Heart left ventricle (tissue), 16 donors: ENCODE data around the gene CAPN7. TPM values are rescaled to one million over a fixed set of nuclear protein-coding genes. Genes with fewer than 3 reads are reported as not detected.

ENCODE experiments used
- ATAC-seq, 4 donors: fragments of 200-7000 bp; cut with Tn5 transposase; one replicate each; pipeline ENCODE4 v1.9.1; 2020 to 2022; ENCODE audit warnings: moderate library complexity in 4 of 4, mild to moderate bottlenecking in 3 of 4, moderate number of reproducible peaks in 1 of 4
- DNase-seq, 5 donors: peaks; one replicate each; pipeline ENCODE4 v3.0.0-alpha.2; 2020
- H3K27ac ChIP-seq, 12 donors: fragments of 200-600 bp; sonication (generic) in 4 of 12; one replicate each; pipeline versions ENCODE4 v1.5.0 to v1.8.0; 2016 to 2022; ENCODE audit warnings: mild to moderate bottlenecking in 2 of 12
- H3K27me3 ChIP-seq, 9 donors: fragments of 200-600 bp; sonication (generic) in 2 of 9; one replicate each; pipeline versions ENCODE4 v1.5.1 to v1.8.0; 2016 to 2022; ENCODE audit warnings: mild to moderate bottlenecking in 3 of 9
- H3K36me3 ChIP-seq, 9 donors: fragments of 200-600 bp; sonication (generic) in 2 of 9; one replicate each; pipeline versions ENCODE4 v1.5.0 to v1.8.0; 2018 to 2022; ENCODE audit warnings: mild to moderate bottlenecking in 2 of 9
- H3K4me1 ChIP-seq, 12 donors: fragments of 200-600 bp; sonication (generic) in 4 of 12; one replicate each; pipeline versions ENCODE4 v1.5.0 to v1.8.0; 2016 to 2022; ENCODE audit warnings: mild to moderate bottlenecking in 3 of 12
- H3K4me3 ChIP-seq, 12 donors: fragments of 200-600 bp; sonication (generic) in 4 of 12; one replicate each; pipeline versions ENCODE4 v1.5.0 to v1.8.0; 2017 to 2022; ENCODE audit warnings: mild to moderate bottlenecking in 9 of 12, moderate library complexity in 4 of 12
- H3K9me3 ChIP-seq, 12 donors: fragments of 200-600 bp; sonication (generic) in 4 of 12; one replicate each; pipeline versions ENCODE4 v1.5.0 to v1.8.0; 2016 to 2022; ENCODE audit warnings: mild to moderate bottlenecking in 1 of 12
- POLR2A ChIP-seq, 2 donors: fragments of 450-650 bp; IDR thresholded peaks; one replicate each; pipeline ENCODE4 v1.6.1; 2017; ENCODE audit warnings: antibody characterized with exemption in 2 of 2, mild to moderate bottlenecking in 2 of 2, moderate library complexity in 2 of 2
- WGBS, 4 donors: extraction: QIAGEN DNeasy Blood & Tissue Kit in 2 of 4; methylation state at CpG; one replicate each; pipeline versions ENCODE4 v1.1.5 to v1.1.7; 2013 to 2018; 5-methylcytosine and 5-hydroxymethylcytosine counted together
- intact Hi-C, 10 donors: fragments of 100-400 bp; cut with DNase I; formaldehyde crosslinking; loops; one replicate each; pipeline versions ENCODE4 v1.11.1 to v1.14.2; 2022
- long read RNA-seq, 3 donors: library from polyadenylated mRNA; unstranded; transcript quantifications; one replicate each; pipeline ENCODE4 v2.0.0, GENCODE V29; 2020 to 2021
- polyA plus RNA-seq, 2 donors: library from polyadenylated mRNA; stranded (reverse); fragments of 200-250 nt; gene quantifications; one replicate each; pipeline ENCODE4 v1.2.3, GENCODE V29; 2013
- total RNA-seq, 9 donors: library from RNA; depleted of rRNA in 2 of 9; stranded (reverse); fragments of >200 nt in 2 of 9; fragmentation: NEBNext Ultra II Directional in 3 of 9; extraction: Animal tissue kit (Norgen Biotek cat#: 25700) in 3 of 9; gene quantifications; one replicate each; pipeline versions ENCODE4 v1.1.0 to v1.2.4, GENCODE V29; 2016 to 2023
- TF ChIP-seq, protein P1 (sequence below), 12 donors: fragments of 200-600 bp; sonication (generic) in 4 of 12; IDR thresholded peaks; one replicate each; pipeline versions ENCODE4 v1.5.0 to v1.8.0; 2018 to 2022; ENCODE audit warnings: antibody characterized with exemption in 12 of 12, mild to moderate bottlenecking in 5 of 12
- donor health status: ischemic (EF 13 %, LVEDD 7.1; RV severe dilation, severe dysfunction).
- donor health status: healthy with polysubstance abuse.
- donor health status: DM: no; HTN: yes; CAD: no.
- donor health status: DM: no; HTN: no; CAD: no.
- donor health status: ischemic (EF 25% LVEDD 6.9; RV normal size, moderate dysfunction).
- donor health status: ischemic (EF 25% LVEDD 5.7; RV mildly dilated, moderate dysfunction).
- donor health status: healthy.
- donor health status: DM: yes; HTN: yes; CAD: no.
- donor health status: ischemic (EF 35%, LVEDD 5.7; RV mildly dilated, moderate dysfunction).
- donor health status: nonischemic (EF 11% LVEDD 7.7; RV severe dilation, severe dysfunction).
- donor health status: DM: yes; HTN: yes; CAD: no.
- donor health status: PGD.
- donor health status: ischemic (EF 29% LVEDD 5.4; RV normal size, mild dysfunction).
- donor health status: nonischemic (EF 23%, LVEDD 6.1; RV moderate dilation, normal function).

The CAPN7 gene
- total RNA-seq, result 10 to 100 TPM; 15.4 to 38.2 (median 24.9) TPM
- polyA plus RNA-seq, result 10 to 100 TPM in 1 of 2 donors, 1 to 10 TPM in 1; 9.1 to 15.1 TPM
- long read RNA-seq, donor 1, full-length matches to known transcripts, result 18 of 38 reads
- long read RNA-seq, donor 1, partial matches to known transcripts, result 2 of 38 reads
- long read RNA-seq, donor 1, other reads (novel, unspliced or antisense), result 18 of 38 reads
- long read RNA-seq, donor 2, full-length matches to known transcripts, result 10 of 54 reads
- long read RNA-seq, donor 2, partial matches to known transcripts, result 6 of 54 reads
- long read RNA-seq, donor 2, other reads (novel, unspliced or antisense), result 38 of 54 reads
- long read RNA-seq, donor 3, full-length matches to known transcripts, result 24 of 39 reads
- long read RNA-seq, donor 3, partial matches to known transcripts, result 4 of 39 reads
- long read RNA-seq, donor 3, other reads (novel, unspliced or antisense), result 11 of 39 reads

DNA sequence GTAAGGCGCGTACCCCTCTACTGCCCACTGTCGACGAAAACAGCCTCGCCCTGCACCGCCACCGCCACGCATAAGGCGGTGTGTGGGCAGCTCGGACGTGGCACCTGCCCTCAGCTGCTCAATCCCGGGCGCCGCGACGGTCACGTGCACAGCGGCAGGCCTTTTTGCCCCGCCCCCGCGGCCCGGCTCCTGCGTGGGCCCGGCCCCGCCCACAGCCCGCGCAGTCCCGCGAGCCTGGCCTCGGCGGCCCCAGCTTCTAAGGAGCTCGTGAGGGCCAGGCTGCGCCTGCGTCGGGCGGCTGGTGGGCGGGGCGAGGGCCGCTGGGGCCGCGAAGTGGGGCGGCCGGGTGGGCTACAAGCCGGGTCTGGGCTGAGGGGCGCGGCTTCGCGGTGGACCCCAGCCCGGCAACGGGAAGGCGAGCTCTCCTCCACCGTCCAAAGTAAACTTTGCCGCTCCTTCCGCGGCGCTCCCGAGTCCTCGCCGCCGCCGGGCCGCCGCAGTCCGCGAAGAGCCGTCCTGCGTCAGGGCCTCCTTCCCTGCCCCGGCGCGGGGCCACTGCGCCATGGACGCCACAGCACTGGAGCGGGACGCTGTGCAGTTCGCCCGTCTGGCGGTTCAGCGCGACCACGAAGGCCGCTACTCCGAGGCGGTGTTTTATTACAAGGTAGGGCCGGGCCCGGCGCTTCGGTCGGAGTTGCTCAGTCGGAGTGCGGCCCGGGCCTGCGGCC is at the start of gene CAPN7:
Gene CAPN7, plus strand, starts transcription at position 313 of the 728 bp plus-strand sequence. Its CDS starts 250 bp downstream, at position 563.
- peaks cover 0 to 45% (median 27%) of the 10 kb centered on the region in 12 donors for H3K4me1 ChIP-seq
- peak within 1 kb of the TSS; percentile 58 to 98 (median 84) for H3K4me3 ChIP-seq
- TF ChIP-seq, protein P1, sequence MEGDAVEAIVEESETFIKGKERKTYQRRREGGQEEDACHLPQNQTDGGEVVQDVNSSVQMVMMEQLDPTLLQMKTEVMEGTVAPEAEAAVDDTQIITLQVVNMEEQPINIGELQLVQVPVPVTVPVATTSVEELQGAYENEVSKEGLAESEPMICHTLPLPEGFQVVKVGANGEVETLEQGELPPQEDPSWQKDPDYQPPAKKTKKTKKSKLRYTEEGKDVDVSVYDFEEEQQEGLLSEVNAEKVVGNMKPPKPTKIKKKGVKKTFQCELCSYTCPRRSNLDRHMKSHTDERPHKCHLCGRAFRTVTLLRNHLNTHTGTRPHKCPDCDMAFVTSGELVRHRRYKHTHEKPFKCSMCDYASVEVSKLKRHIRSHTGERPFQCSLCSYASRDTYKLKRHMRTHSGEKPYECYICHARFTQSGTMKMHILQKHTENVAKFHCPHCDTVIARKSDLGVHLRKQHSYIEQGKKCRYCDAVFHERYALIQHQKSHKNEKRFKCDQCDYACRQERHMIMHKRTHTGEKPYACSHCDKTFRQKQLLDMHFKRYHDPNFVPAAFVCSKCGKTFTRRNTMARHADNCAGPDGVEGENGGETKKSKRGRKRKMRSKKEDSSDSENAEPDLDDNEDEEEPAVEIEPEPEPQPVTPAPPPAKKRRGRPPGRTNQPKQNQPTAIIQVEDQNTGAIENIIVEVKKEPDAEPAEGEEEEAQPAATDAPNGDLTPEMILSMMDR (IDR thresholded peaks at IDR 0.05), result peak; percentile 5 to 58 (median 34)
- peak; percentile 72 to 94 for TF ChIP-seq POLR2A (IDR thresholded peaks at IDR 0.05)
- intact Hi-C loops, result loop anchor here in 8 of 10 donors (2.0 to 10.0 kb wide), 9 partner anchors 89 to 351 kb away; no protein-coding TSS in a partner anchor
- DNase-seq (peak; percentile 95 to 98 (median 97)), ATAC-seq (peak; percentile 93 to 99 (median 98))
- H3K27me3 ChIP-seq, result no peaks in the 10 kb centered on the region
- peak within 1 kb of the TSS; percentile 90 to 98 (median 96) for H3K27ac ChIP-seq
- H3K9me3 ChIP-seq, result no peaks in the 10 kb centered on the region
- whole genome bisulfite sequencing, 4 donors, result 0 to 1% (median 0%) methylated on average over 59 to 92 of the region's 92 CpGs
- H3K36me3 ChIP-seq, result peaks cover 0 to 27% (median 20%) of the 10 kb centered on the region in 9 donors

DNA sequence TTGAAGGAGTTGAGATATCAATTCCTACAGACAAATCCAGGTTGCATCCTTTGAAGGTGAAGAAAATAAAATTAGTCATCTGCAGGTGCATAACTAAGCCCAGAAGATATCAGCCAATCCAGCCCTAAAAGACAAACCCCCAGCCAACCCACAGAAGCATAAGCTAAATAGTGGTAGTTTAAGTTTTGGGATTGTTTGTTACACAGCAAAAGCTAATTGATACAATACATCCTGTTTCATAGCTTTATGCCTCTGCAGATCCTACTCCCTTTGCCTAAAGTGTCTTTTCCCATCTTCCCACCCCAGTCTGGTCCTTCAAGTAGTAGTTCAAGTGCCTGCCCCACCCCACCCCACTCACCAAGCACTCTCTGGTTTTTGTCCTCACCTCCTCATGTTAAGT is 48.6 kb upstream of the CAPN7 start:
- no peak overlapping the region for H3K27ac ChIP-seq
- no peak overlapping the region for H3K4me3 ChIP-seq
- H3K27me3 ChIP-seq, result peaks cover 0 to 35% (median 5%) of the 10 kb centered on the region in 9 donors
- H3K4me1 ChIP-seq, result no peaks in the 10 kb centered on the region
- no peaks in the 10 kb centered on the region for H3K36me3 ChIP-seq
- TF ChIP-seq, protein P1 (IDR thresholded peaks at IDR 0.05), result no peak
- TF ChIP-seq POLR2A (IDR thresholded peaks at IDR 0.05), result no peak
- ATAC-seq (no peak), DNase-seq (no peak)
- no peaks in the 10 kb centered on the region for H3K9me3 ChIP-seq
- intact Hi-C loops, result no loop called here

DNA sequence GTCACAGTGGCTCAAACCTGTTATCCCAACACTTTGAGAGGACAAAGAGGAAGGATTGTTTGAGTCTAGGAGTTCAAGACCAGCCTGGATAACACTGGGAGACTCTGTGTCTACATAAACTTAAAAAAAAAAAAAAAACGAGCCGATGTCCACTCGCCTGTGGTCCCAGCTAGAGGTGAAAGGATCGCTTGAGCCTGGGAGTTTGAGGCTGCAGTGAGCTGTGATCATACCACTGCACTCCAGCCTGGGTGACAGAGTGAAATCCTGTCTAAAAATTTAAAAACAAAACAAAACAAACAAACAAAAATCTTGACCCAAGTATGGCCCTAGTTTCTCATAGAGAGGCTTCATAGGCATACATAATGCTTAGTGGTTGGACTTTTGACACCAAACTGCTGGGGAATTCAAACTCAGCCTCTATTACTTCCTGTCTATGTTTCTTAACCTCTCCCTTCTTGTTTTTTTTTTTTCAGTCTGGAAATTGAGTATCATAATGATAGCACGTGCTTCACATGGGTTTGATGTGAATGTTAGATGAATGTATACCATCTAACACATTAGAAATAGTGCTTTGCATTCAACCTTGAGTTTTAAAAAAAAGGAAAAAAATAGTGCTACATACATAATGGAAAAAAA is 46.4 kb upstream of the CAPN7 start:
- no peaks in the 10 kb centered on the region for H3K4me1 ChIP-seq
- TF ChIP-seq, protein P1 (IDR thresholded peaks at IDR 0.05), result no peak
- TF ChIP-seq POLR2A (IDR thresholded peaks at IDR 0.05), result no peak
- no peak overlapping the region for H3K4me3 ChIP-seq
- DNase-seq, result no peak
- no peaks in the 10 kb centered on the region for H3K9me3 ChIP-seq
- peaks cover 0 to 27% (median 5%) of the 10 kb centered on the region in 9 donors for H3K27me3 ChIP-seq
- H3K36me3 ChIP-seq, result no peaks in the 10 kb centered on the region
- intact Hi-C loops, result no loop called here
- ATAC-seq, result no peak
- H3K27ac ChIP-seq, result no peak overlapping the region
- WGBS, 4 donors, result 73 to 74% (median 74%) methylated on average over 5 of the region's 5 CpGs
